MM.1S (cell line): Measurements from ENCODE around the gene SLC39A7.

ENCODE experiments used
- DNase-seq: peaks from one replicate; pipeline ENCODE4 v3.0.0-alpha.2; 2015
- H2AFZ ChIP-seq: fragments of 300-600 bp; sonication (generic); 2 replicates; pipeline ENCODE4 v1.6.0; 2016; ENCODE audit warnings: antibody characterized with exemption, low read length
- H3F3A ChIP-seq: fragments of 300-600 bp; sonication (generic); 2 replicates; pipeline ENCODE4 v1.6.1; 2016; ENCODE audit warnings: mild to moderate bottlenecking, antibody characterized with exemption, low read length, moderate library complexity, mixed read lengths; ENCODE audit not compliant: insufficient read depth
- H3K27ac ChIP-seq: fragments of 300-600 bp; sonication (generic); 2 replicates; pipeline ENCODE4 v1.5.1; 2016; ENCODE audit warnings: mild to moderate bottlenecking, low read length
- H3K27me3 ChIP-seq: fragments of 300-600 bp; sonication (generic); replicated peaks from 2 replicates; pipeline ENCODE4 v1.6.0; 2016; ENCODE audit warnings: low read length; ENCODE audit not compliant: insufficient read depth
- H3K36me3 ChIP-seq: fragments of 300-600 bp; sonication (generic); replicated peaks from 2 replicates; pipeline ENCODE4 v1.6.1; 2016; ENCODE audit warnings: mild to moderate bottlenecking, low read length, mixed read lengths; ENCODE audit not compliant: insufficient read depth
- H3K4me1 ChIP-seq: fragments of 300-600 bp; sonication (generic); 2 replicates; pipeline ENCODE4 v1.6.1; 2016; ENCODE audit warnings: low read length, mixed read lengths
- H3K4me2 ChIP-seq: fragments of 300-600 bp; sonication (generic); 2 replicates; pipeline ENCODE4 v1.6.0; 2016; ENCODE audit warnings: low read depth, low read length
- H3K4me3 ChIP-seq: fragments of 300-600 bp; sonication (generic); 2 replicates; pipeline ENCODE4 v1.5.1; 2016; ENCODE audit warnings: low read length, mixed read lengths
- H3K79me2 ChIP-seq: fragments of 300-600 bp; sonication (generic); 2 replicates; pipeline ENCODE4 v1.6.1; 2016; ENCODE audit warnings: mixed run types, low read length, mixed read lengths
- H3K9ac ChIP-seq: fragments of 300-600 bp; sonication (generic); 2 replicates; pipeline ENCODE4 v1.6.1; 2016; ENCODE audit warnings: low read length, mixed read lengths
- H3K9me2 ChIP-seq: fragments of 300-600 bp; sonication (generic); replicated peaks from 2 replicates; pipeline ENCODE4 v1.6.1; 2016; ENCODE audit warnings: mild to moderate bottlenecking, low read length, mixed read lengths; ENCODE audit not compliant: insufficient read depth
- H3K9me3 ChIP-seq: fragments of 300-600 bp; sonication (generic); replicated peaks from 2 replicates; pipeline ENCODE4 v1.6.1; 2016; ENCODE audit warnings: mild to moderate bottlenecking, low read length, mixed read lengths; ENCODE audit not compliant: insufficient read depth
- H4K20me1 ChIP-seq: fragments of 300-600 bp; sonication (generic); 2 replicates; pipeline ENCODE4 v1.6.1; 2016; ENCODE audit warnings: mild to moderate bottlenecking, low read length, moderate library complexity, mixed read lengths; ENCODE audit not compliant: insufficient read depth
- EZH2 ChIP-seq: fragments of 300-600 bp; sonication (generic); optimal IDR thresholded peaks from 2 replicates; pipeline ENCODE3; 2017; ENCODE audit warnings: low read depth, mild to moderate bottlenecking, antibody characterized with exemption, low read length, mixed read lengths
- EZH2phosphoT487 ChIP-seq: fragments of 300-600 bp; sonication (generic); IDR thresholded peaks from 2 replicates; pipeline ENCODE4 v1.6.1; 2018; ENCODE audit warnings: antibody characterized with exemption, low read length
- TF ChIP-seq, protein P1 (sequence below): fragments of 300-600 bp; sonication (generic); IDR thresholded peaks from 2 replicates; pipeline ENCODE4 v1.5.1; 2016; ENCODE audit warnings: antibody characterized with exemption, low read length, mixed read lengths

Gene SLC39A7

DNA sequence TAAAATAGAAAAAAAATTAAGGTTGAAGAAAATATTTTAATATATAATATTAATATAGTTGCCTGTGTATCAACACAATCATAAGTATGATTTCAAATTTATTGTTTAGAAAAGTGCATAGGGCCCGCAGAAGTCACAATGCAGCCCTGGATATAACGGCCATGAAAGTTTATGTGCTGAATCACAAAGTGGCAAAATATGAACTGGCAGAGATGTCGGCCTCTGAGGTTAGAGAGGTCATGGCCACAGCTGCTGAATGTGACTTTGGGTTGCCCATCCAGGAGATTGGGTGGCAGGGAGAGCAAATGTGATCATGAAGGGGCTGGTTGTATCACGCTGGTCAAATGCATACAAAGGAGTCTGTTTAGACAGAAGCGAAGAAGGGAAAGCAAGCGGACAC is 44.1 kb upstream of the SLC39A7 start:
- no peak overlapping the region for H3K27ac ChIP-seq
- no peak overlapping the region for H3K4me2 ChIP-seq
- no peaks in the 10 kb centered on the region for H3K9me3 ChIP-seq
- TF ChIP-seq EZH2 (no peak), EZH2phosphoT487 (no peak)
- TF ChIP-seq, protein P1, sequence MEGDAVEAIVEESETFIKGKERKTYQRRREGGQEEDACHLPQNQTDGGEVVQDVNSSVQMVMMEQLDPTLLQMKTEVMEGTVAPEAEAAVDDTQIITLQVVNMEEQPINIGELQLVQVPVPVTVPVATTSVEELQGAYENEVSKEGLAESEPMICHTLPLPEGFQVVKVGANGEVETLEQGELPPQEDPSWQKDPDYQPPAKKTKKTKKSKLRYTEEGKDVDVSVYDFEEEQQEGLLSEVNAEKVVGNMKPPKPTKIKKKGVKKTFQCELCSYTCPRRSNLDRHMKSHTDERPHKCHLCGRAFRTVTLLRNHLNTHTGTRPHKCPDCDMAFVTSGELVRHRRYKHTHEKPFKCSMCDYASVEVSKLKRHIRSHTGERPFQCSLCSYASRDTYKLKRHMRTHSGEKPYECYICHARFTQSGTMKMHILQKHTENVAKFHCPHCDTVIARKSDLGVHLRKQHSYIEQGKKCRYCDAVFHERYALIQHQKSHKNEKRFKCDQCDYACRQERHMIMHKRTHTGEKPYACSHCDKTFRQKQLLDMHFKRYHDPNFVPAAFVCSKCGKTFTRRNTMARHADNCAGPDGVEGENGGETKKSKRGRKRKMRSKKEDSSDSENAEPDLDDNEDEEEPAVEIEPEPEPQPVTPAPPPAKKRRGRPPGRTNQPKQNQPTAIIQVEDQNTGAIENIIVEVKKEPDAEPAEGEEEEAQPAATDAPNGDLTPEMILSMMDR, result no peak
- no peak overlapping the region for H3K9ac ChIP-seq
- H3K9me2 ChIP-seq, result no peaks in the 10 kb centered on the region
- H3K79me2 ChIP-seq, result no peaks in the 10 kb centered on the region
- no peaks in the 10 kb centered on the region for H3F3A ChIP-seq
- H3K36me3 ChIP-seq, result no peaks in the 10 kb centered on the region
- no peak overlapping the region for H3K4me3 ChIP-seq
- H4K20me1 ChIP-seq, result no peaks in the 10 kb centered on the region
- H3K27me3 ChIP-seq, result no peaks in the 10 kb centered on the region
- H3K4me1 ChIP-seq, result peaks cover 6% of the 10 kb centered on the region; the same call in 1 of the 2 replicates
- DNase-seq, result no peak
- H2AFZ ChIP-seq, result no peak overlapping the region

DNA sequence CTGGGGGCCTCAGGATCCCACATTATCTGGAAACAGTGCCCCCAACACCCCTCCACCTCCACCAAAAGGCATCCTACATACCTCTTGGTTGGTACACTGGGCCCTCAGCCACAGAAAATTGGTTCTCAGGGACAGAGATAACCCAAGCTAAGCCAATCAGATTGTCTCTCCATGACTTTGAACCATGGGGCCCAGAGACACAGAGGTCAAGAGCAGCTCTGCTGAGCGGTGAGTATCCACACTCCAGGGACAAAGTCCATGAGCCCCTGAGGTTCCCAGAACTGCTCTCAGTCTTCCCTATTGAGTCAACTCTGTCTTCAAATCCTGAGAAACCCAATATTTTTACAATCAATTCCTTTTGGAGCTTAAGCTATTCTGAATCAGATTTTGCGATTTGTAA is 43.7 kb upstream of the SLC39A7 start:
- Histone ChIP-seq H3K9me3 (no peaks in the 10 kb centered on the region), H3K4me1 (peaks cover 6% of the 10 kb centered on the region; the same call in 1 of the 2 replicates), H3K36me3 (no peaks in the 10 kb centered on the region), H3K27ac (no peak overlapping the region), H3K79me2 (no peaks in the 10 kb centered on the region), H3K4me3 (no peak overlapping the region), H3K9ac (no peak overlapping the region), H4K20me1 (no peaks in the 10 kb centered on the region), H2AFZ (no peak overlapping the region), H3K4me2 (no peak overlapping the region), H3F3A (no peaks in the 10 kb centered on the region), H3K27me3 (no peaks in the 10 kb centered on the region), H3K9me2 (no peaks in the 10 kb centered on the region)
- no peak for DNase-seq
- TF ChIP-seq, protein P1, result no peak
- TF ChIP-seq EZH2, result no peak
- TF ChIP-seq EZH2phosphoT487, result no peak

DNA sequence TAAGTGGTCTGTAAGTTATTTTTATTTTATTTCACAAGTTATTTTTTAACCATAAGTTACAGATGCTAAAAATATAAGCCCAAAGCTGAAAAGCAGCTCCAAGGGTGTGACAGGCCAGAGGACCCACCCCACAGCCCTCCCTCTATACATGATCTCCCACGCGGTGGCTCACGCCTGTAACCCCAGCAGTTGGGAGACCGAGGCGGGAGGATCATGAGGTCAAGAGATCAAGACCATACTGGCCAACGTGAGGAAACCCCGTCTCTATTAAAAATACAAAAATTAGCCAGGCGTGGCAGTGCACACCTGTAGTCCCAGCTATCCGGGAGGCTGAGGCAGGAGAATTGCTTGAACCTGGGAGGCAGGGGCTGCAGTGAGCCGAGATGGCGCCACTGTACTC is 40.6 kb upstream of the SLC39A7 start:
- no peaks in the 10 kb centered on the region for H3K79me2 ChIP-seq
- peaks cover 6% of the 10 kb centered on the region; the same call in 1 of the 2 replicates for H3K4me1 ChIP-seq
- H3F3A ChIP-seq, result no peaks in the 10 kb centered on the region
- TF ChIP-seq, protein P1, result no peak
- TF ChIP-seq EZH2phosphoT487, result no peak
- TF ChIP-seq EZH2, result no peak
- no peak overlapping the region for H3K4me3 ChIP-seq
- no peak for DNase-seq
- H2AFZ ChIP-seq, result no peak overlapping the region
- no peak overlapping the region for H3K4me2 ChIP-seq
- no peaks in the 10 kb centered on the region for H3K9me3 ChIP-seq
- no peak overlapping the region for H3K9ac ChIP-seq
- H3K27me3 ChIP-seq, result peaks cover 13% of the 10 kb centered on the region
- H3K27ac ChIP-seq, result no peak overlapping the region
- H4K20me1 ChIP-seq, result no peaks in the 10 kb centered on the region
- H3K36me3 ChIP-seq, result no peaks in the 10 kb centered on the region
- no peaks in the 10 kb centered on the region for H3K9me2 ChIP-seq
